GM18519 (cell line): ENCODE data around the gene LRIT3.
A peak's percentile ranks its signal among the peaks of the same experiment; 100 is the strongest.
"Not testable (repeated sequence)": the region's sequence is repeated elsewhere in the genome, so short reads cannot be mapped to it uniquely, and the experiment has no call there.

Source experiments
- ATAC-seq: cut with Tn5 transposase; IDR thresholded peaks from one replicate; pipeline ENCODE4 v1.9.1; 2021; ENCODE audit warnings: mild to moderate bottlenecking, moderate library complexity; ENCODE audit not compliant: unreplicated experiment, low FRiP score

The LRIT3 gene

GRCh38 chr4:109848501-109848900, 594 bp downstream of the LRIT3 start:
- ATAC-seq: no peak

GRCh38 chr4:109850601-109851000, 2.7 kb downstream of the LRIT3 start:
- ATAC-seq: no peak

- not testable (repeated sequence) for ATAC-seq
Observed at GRCh38 chr4:109859426-109860300, 11.8 kb downstream of the LRIT3 start.

- no peak for ATAC-seq
Observed at GRCh38 chr4:109861271-109861670, 13.4 kb downstream of the LRIT3 start.

GRCh38 chr4:109861916-109862511, 14.1 kb downstream of the LRIT3 start:
- ATAC-seq: no peak

- ATAC-seq: no peak
Observed at GRCh38 chr4:109864134-109864533, 16.2 kb downstream of the LRIT3 start.

GRCh38 chr4:109870061-109870460, 22.2 kb downstream of the LRIT3 start:
- no peak for ATAC-seq

- ATAC-seq: no peak
Observed at GRCh38 chr4:109872065-109872464, 24.2 kb downstream of the LRIT3 start.

- ATAC-seq: no peak
Observed at GRCh38 chr4:109872950-109873656, 25.2 kb downstream of the LRIT3 start.

GRCh38 chr4:109873791-109874514, 26.0 kb downstream of the LRIT3 start:
- ATAC-seq: no peak

- no peak for ATAC-seq
Observed at GRCh38 chr4:109875106-109875505, 27.2 kb downstream of the LRIT3 start.

GRCh38 chr4:109875553-109875952, 27.6 kb downstream of the LRIT3 start:
- not testable (repeated sequence) for ATAC-seq

- no peak for ATAC-seq
Observed at GRCh38 chr4:109876634-109877265, 28.8 kb downstream of the LRIT3 start.

- peak; percentile 97 for ATAC-seq
Observed at GRCh38 chr4:109877400-109877799, 29.5 kb downstream of the LRIT3 start.

GRCh38 chr4:109878355-109878754, 30.4 kb downstream of the LRIT3 start:
- ATAC-seq: no peak

- ATAC-seq: no peak
Observed at GRCh38 chr4:109879081-109879480, 31.2 kb downstream of the LRIT3 start.

GRCh38 chr4:109879636-109880314, 31.9 kb downstream of the LRIT3 start:
- ATAC-seq: no peak

GRCh38 chr4:109886303-109886702, 38.4 kb downstream of the LRIT3 start:
- no peak for ATAC-seq

GRCh38 chr4:109887071-109887470, 39.2 kb downstream of the LRIT3 start:
- no peak for ATAC-seq

- ATAC-seq: no peak
Observed at GRCh38 chr4:109890076-109890475, 42.2 kb downstream of the LRIT3 start.
